ENCODE measurements around the gene REEP1. TPM values are rescaled to one million over a fixed set of nuclear protein-coding genes. Genes with fewer than 3 reads are reported as not detected.

Gene REEP1
- total and polyA plus RNA-seq, 2 of the 8 experiments (the other 6 are each of a cell fraction or from before 2014, with no cell fraction given) = 0.74 to 1.5 TPM

DNA sequence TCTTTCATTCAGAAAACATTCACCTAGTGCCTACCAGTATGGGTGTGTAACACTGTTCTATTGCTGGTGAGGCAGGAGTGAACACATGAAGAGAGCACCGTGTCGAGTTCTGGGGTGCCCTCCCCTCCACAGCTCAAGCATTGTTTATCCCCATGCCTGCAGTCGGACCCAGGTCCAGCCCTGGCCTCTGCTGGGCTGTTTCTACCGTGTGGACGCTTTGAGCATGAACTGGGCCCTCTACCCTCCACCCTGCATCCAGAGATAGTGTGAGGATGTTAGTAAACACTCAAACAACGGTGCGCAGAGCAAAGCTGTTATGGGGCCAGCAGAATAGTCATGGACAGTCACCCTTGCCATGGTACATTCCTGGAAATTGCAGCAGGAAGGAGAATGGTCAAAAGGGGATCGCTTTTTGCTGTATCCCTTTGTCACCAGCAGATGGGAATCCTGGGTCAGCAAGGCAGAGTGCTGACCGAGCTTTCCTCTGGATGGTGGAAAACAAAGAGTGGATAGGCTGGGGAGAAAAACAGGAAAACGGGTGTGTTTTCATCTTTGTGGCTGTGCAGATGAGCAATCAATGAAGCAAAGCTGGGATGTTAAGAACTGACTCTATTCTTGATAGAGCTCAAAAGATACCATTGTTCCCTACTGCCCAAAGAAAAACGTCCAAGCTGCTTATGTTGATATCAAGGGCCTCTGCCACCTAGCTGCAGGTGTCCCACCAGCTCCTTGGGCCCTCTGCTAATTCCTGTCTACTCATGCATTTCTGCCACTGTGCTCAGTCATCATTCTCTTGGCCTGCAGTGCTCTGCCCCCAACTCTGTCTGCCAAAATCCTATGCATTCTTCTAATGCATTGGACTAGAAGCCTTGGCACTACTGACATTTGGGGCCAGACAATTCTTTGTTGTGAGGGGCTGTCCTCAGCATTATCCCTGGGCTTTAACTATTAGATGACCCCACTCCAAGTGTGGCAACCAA is 38.7 kb downstream of the REEP1 start (continued):
- TF ChIP-seq BACH1 (IDR thresholded peaks at IDR 0.05; ENCODE audit: low read length) = peak; percentile 71; the same call in 1 of the 2 replicates
- no peak for TF ChIP-seq SIX5 (IDR thresholded peaks at IDR 0.05; ENCODE audit: low read depth, low read length)

All from H1 (cell line).